HG03039 (cell line): ENCODE results near the gene ALX1.
"Not testable (repeated sequence)": the region's sequence is repeated elsewhere in the genome, so short reads cannot be mapped to it uniquely, and the experiment has no call there.

Experiments used
- ATAC-seq: cut with Tn5 transposase; IDR thresholded peaks from one replicate; pipeline ENCODE4 v1.9.1; 2021; ENCODE audit warnings: mild to moderate bottlenecking, moderate library complexity; ENCODE audit not compliant: unreplicated experiment

ALX1 gene

GRCh38 chr12:85299053-85299452 is 19.0 kb downstream of the ALX1 start:
- ATAC-seq: no peak

DNA sequence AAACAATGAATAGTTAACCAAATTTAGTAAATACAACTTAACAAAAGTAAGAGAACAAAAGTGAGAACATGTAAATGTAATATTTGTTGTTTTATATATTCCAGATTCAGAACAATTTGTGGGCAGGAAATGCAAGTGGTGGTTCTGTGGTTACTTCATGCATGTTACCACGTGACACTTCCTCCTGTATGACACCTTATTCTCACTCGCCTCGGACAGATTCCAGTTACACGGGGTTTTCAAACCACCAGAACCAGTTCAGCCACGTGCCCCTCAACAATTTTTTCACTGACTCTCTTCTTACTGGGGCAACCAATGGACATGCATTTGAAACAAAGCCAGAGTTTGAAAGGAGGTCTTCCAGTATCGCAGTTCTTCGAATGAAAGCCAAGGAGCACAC is 21.0 kb downstream of the ALX1 start:
- ATAC-seq: no peak

- ATAC-seq: no peak
These were observed 28.4 kb downstream of the ALX1 start for GRCh38 chr12:85308374-85308773.

DNA sequence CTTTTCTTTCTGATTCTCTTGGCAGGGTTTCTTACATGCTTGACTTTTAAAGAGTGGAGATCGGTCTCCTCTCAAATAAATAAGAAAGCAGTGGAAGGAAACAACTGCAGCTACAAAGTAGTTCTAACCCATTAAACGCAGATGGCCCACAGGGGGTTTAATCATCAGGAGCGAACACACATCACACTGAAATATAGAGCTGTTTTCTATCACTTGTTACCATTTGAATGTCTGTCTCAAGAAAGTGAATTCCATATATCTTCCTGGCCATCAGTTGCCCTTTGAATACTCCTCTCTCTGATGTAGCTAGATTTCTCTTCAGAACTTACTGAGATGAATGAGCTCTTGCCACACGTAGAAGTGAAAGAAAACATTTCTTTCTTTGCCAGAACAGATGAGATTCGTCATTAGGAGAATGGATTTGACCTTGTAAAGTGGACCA is 29.1 kb downstream of the ALX1 start:
- no peak for ATAC-seq

GRCh38 chr12:85310025-85310424 is 30.0 kb downstream of the ALX1 start:
- ATAC-seq: no peak

DNA sequence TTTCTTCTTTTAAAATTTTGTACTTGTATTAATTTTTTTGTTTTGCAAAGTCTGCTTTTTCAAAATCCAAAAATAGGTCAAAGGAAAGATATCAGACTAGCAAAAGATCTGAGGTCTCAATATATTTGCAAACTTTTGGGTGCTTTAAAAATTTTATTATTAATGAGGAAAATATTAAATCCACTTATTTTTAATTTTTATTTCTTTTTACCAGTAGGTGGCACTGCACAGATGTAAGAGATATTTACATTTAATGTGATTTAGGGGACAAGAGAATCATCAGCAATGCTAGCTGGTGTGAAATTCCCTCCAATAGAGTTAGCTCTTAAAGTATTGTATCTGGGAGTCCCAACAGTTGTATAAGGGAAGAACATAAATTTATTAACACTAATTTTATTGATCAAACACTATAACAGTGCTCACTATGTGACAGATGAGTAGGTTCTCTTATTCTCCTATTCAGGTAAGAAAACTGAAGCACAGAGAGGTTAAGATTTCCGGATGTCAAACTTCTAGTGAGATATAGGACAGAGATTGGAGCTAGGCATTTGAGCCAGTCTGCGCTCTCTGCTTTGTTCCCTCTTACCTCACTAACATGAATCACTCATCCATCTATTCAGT is 30.5 kb downstream of the ALX1 start:
- ATAC-seq: no peak

GRCh38 chr12:85317866-85318636 is 38.0 kb downstream of the ALX1 start:
- not testable (repeated sequence) for ATAC-seq

- ATAC-seq: no peak
These were observed 42.7 kb downstream of the ALX1 start for GRCh38 chr12:85322715-85323114.

DNA sequence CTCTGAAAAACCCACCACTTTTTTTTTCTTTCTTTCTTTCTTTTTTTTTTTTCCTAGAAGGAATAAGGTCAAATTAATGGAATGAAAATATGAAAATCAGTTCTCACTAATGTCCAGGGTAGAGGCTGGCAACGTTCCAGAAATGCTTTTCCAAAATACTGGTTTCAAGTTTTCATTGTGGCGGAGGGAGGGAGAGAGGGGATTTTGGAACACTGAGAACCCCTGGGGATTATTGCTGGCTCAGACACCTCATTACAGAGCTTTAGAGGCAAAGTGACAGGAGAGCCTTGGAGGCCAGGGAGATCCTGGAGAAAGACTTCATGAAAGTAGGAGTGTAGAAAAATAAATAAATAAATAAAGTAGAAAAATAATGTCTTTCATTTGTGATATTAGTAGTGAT is 45.4 kb downstream of the ALX1 start:
- no peak for ATAC-seq

GRCh38 chr12:85329913-85330312 is 49.9 kb downstream of the ALX1 start:
- no peak for ATAC-seq

GRCh38 chr12:85348779-85349178 is 68.8 kb downstream of the ALX1 start:
- ATAC-seq: no peak

- ATAC-seq: no peak
These were observed 70.3 kb downstream of the ALX1 start for GRCh38 chr12:85350356-85350755.
